ENCODE measurements around the gene ANK3.

DNA sequence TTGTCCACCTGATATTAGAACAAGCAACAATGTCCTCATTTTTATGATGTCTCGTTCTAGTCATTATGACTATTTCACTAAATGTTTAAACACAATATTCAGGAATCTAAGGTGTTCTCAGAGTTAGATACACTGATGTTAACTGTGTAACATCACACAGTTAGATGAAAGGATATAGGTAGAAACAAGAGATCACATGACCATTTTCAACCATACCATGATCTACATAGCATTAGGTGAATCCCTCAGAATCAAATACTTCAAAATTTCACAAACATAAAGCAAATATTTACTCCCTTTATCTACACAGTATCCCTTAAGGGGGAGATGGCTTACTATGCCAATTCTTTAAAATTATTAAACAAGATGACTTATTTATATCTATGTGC, 90.3 kb downstream of the ANK3 start:
- TF ChIP-seq CTCF (IDR thresholded peaks at IDR 0.05 in 8 of 11, conservative IDR thresholded peaks at IDR 0.05 in 3 of 11) (no peak), POLR2AphosphoS5 (IDR thresholded peaks at IDR 0.05) (no peak), POLR2A (IDR thresholded peaks at IDR 0.05) (no peak)

Measured in spleen (tissue), 7 donors.